ENCODE results near the gene CCDC102B. TPM values are rescaled to one million over a fixed set of nuclear protein-coding genes. Genes with fewer than 3 reads are reported as not detected.
"Not testable (repeated sequence)": the region's sequence is repeated elsewhere in the genome, so short reads cannot be mapped to it uniquely, and the experiment has no call there.

CCDC102B gene
- total RNA-seq, 1 donor from 2014 or later: 54.6 TPM

- DNase-seq: no peak
These were observed 111.7 kb downstream of the CCDC102B start for GRCh38 chr18:68909579-68909978.

GRCh38 chr18:68915061-68915460, 117.2 kb downstream of the CCDC102B start:
- DNase-seq: no peak

- DNase-seq: no peak
These were observed 118.9 kb downstream of the CCDC102B start for GRCh38 chr18:68916734-68917133.

GRCh38 chr18:68918216-68918615, 120.3 kb downstream of the CCDC102B start:
- DNase-seq: no peak

- DNase-seq: no peak
These were observed 122.0 kb downstream of the CCDC102B start for GRCh38 chr18:68919900-68920299.

GRCh38 chr18:68922392-68922791, 124.5 kb downstream of the CCDC102B start:
- no peak for DNase-seq

GRCh38 chr18:68925268-68925667, 127.4 kb downstream of the CCDC102B start:
- no peak for DNase-seq

GRCh38 chr18:68928762-68929675, 131.1 kb downstream of the CCDC102B start:
- DNase-seq: no peak

GRCh38 chr18:68935686-68936085, 137.8 kb downstream of the CCDC102B start:
- DNase-seq: no peak

GRCh38 chr18:68937029-68937599, 139.2 kb downstream of the CCDC102B start:
- DNase-seq: no peak

- no peak for DNase-seq
These were observed 142.2 kb downstream of the CCDC102B start for GRCh38 chr18:68940039-68940438.

GRCh38 chr18:68940754-68941153, 142.9 kb downstream of the CCDC102B start:
- no peak for DNase-seq

GRCh38 chr18:68942230-68942629, 144.3 kb downstream of the CCDC102B start:
- no peak for DNase-seq

GRCh38 chr18:68943861-68944260, 146.0 kb downstream of the CCDC102B start:
- not testable (repeated sequence) for DNase-seq

- DNase-seq: no peak
These were observed 146.4 kb downstream of the CCDC102B start for GRCh38 chr18:68944330-68944729.

- DNase-seq: no peak
These were observed 146.9 kb downstream of the CCDC102B start for GRCh38 chr18:68944826-68945225.

GRCh38 chr18:68948622-68949021, 150.7 kb downstream of the CCDC102B start:
- DNase-seq: no peak

GRCh38 chr18:68954738-68955137, 156.9 kb downstream of the CCDC102B start:
- no peak for DNase-seq

- no peak for DNase-seq
These were observed 158.8 kb downstream of the CCDC102B start for GRCh38 chr18:68956650-68957049.

GRCh38 chr18:68960355-68960754, 162.5 kb downstream of the CCDC102B start:
- no peak for DNase-seq

GRCh38 chr18:68962623-68963022, 164.7 kb downstream of the CCDC102B start:
- no peak for DNase-seq

- DNase-seq: no peak
These were observed 167.9 kb downstream of the CCDC102B start for GRCh38 chr18:68965817-68966216.

- DNase-seq: no peak
These were observed 171.1 kb downstream of the CCDC102B start for GRCh38 chr18:68969027-68969426.

GRCh38 chr18:68972176-68972575, 174.3 kb downstream of the CCDC102B start:
- DNase-seq: no peak

All from skin of body (tissue), 2 donors.